NCI-H146 treated with DMSO at 0.1 percent for 48 hours (cell line): Measurements from ENCODE around the gene RNF175.

Source experiments
- DNase-seq: peaks from one replicate; lab custom pipeline; 2025; ENCODE audit not compliant: unreplicated experiment; lab: John Stamatoyannopoulos, UW

The RNF175 gene

GRCh38 chr4:153750197-153750817, 9.5 kb downstream of the RNF175 start:
- DNase-seq, result peak; percentile 2

GRCh38 chr4:153748378-153748777, 11.4 kb downstream of the RNF175 start:
- no peak for DNase-seq

- DNase-seq, result no peak
Measured at GRCh38 chr4:153747406-153747955, 12.3 kb downstream of the RNF175 start.

- DNase-seq, result no peak
Measured at GRCh38 chr4:153745651-153746050, 14.2 kb downstream of the RNF175 start.

- DNase-seq, result no peak
Measured at GRCh38 chr4:153741541-153741940, 18.3 kb downstream of the RNF175 start.

- DNase-seq, result no peak
Measured at GRCh38 chr4:153735906-153736461, 23.8 kb downstream of the RNF175 start.

GRCh38 chr4:153733751-153734448, 25.9 kb downstream of the RNF175 start:
- DNase-seq, result no peak

GRCh38 chr4:153731239-153731638, 28.6 kb downstream of the RNF175 start:
- DNase-seq, result no peak

- DNase-seq, result no peak
Measured at GRCh38 chr4:153729895-153730294, 29.9 kb downstream of the RNF175 start.

- no peak for DNase-seq
Measured at GRCh38 chr4:153728660-153729059, 31.2 kb downstream of the RNF175 start.

GRCh38 chr4:153728151-153728550, 31.7 kb downstream of the RNF175 start:
- DNase-seq, result no peak

- DNase-seq, result no peak
Measured at GRCh38 chr4:153725831-153726154, 34.0 kb downstream of the RNF175 start.

- DNase-seq, result no peak
Measured at GRCh38 chr4:153725136-153725830, 34.5 kb downstream of the RNF175 start.

- no peak for DNase-seq
Measured at GRCh38 chr4:153724606-153725005, 35.2 kb downstream of the RNF175 start.

GRCh38 chr4:153722036-153722435, 37.8 kb downstream of the RNF175 start:
- DNase-seq, result no peak

GRCh38 chr4:153713866-153714646, 45.8 kb downstream of the RNF175 start:
- DNase-seq, result no peak

GRCh38 chr4:153710681-153711080, 49.1 kb downstream of the RNF175 start:
- DNase-seq, result no peak

- DNase-seq, result no peak
Measured at GRCh38 chr4:153706519-153706918, 53.3 kb downstream of the RNF175 start.

GRCh38 chr4:153705743-153706468, 53.9 kb downstream of the RNF175 start:
- DNase-seq, result no peak

- DNase-seq, result no peak
Measured at GRCh38 chr4:153704522-153704921, 55.3 kb downstream of the RNF175 start.
